Kidney epithelial cell (primary cell): ENCODE data around the gene MT1E. TPM values are rescaled to one million over a fixed set of nuclear protein-coding genes. Genes with fewer than 3 reads are reported as not detected.
A peak's percentile ranks its signal among the peaks of the same experiment; 100 is the strongest.

Source experiments
- DNase-seq: peaks from one replicate; pipeline ENCODE4 v3.0.0-alpha.2; 2010; ENCODE audit warnings: low read depth
- H3K27me3 ChIP-seq: 2 replicates; pipeline ENCODE4 v1.6.0; 2011; ENCODE audit warnings: low read length; ENCODE audit not compliant: control insufficient read depth, insufficient read depth
- H3K36me3 ChIP-seq: 2 replicates; pipeline ENCODE4 v1.5.1; 2011; ENCODE audit warnings: low read length; ENCODE audit not compliant: control insufficient read depth, insufficient read depth
- H3K4me3 ChIP-seq: 2 replicates; pipeline ENCODE4 v1.5.1; 2011; ENCODE audit warnings: low read depth, mild to moderate bottlenecking, control low read depth, low read length
- CTCF ChIP-seq: IDR thresholded peaks from 2 replicates; pipeline ENCODE4 v1.5.1; 2011; ENCODE audit warnings: mild to moderate bottlenecking, moderate library complexity, low read length, control low read depth, inconsistent platforms; ENCODE audit not compliant: insufficient read depth, poor library complexity, severe bottlenecking
- total RNA-seq: library from RNA; depleted of rRNA; stranded (reverse); fragments of >200 nt; gene quantifications from 2 replicates; pipeline ENCODE4 v1.2.3, GENCODE V29; 2015

The MT1E gene
- total RNA-seq, 1 donor from 2014 or later, result 110 TPM

GRCh38 chr16:56606071-56606475 lies 19.5 kb upstream of the MT1E start:
- Histone ChIP-seq H3K36me3 (no peaks in the 10 kb centered on the region), H3K27me3 (no peaks in the 10 kb centered on the region), H3K4me3 (no peak overlapping the region)
- DNase-seq, result no peak
- TF ChIP-seq CTCF, result no peak

GRCh38 chr16:56606476-56607108 lies 19.0 kb upstream of the MT1E start:
- H3K27me3 ChIP-seq, result no peaks in the 10 kb centered on the region
- no peak overlapping the region for H3K4me3 ChIP-seq
- TF ChIP-seq CTCF, result no peak
- DNase-seq, result no peak
- no peaks in the 10 kb centered on the region for H3K36me3 ChIP-seq

- no peak for TF ChIP-seq CTCF
- H3K27me3 ChIP-seq, result no peaks in the 10 kb centered on the region
- no peak overlapping the region for H3K4me3 ChIP-seq
- DNase-seq, result peak; percentile 98
- H3K36me3 ChIP-seq, result no peaks in the 10 kb centered on the region
Measured at GRCh38 chr16:56607109-56607618, 18.4 kb upstream of the MT1E start.

- Histone ChIP-seq H3K4me3 (peak overlapping the region; percentile 87), H3K27me3 (no peaks in the 10 kb centered on the region), H3K36me3 (no peaks in the 10 kb centered on the region)
- DNase-seq, result no peak
- TF ChIP-seq CTCF, result no peak
Measured at GRCh38 chr16:56607675-56608042, 17.9 kb upstream of the MT1E start.

GRCh38 chr16:56608043-56608875 lies 17.3 kb upstream of the MT1E start, which contains the start of gene MT2A:
Gene MT2A, plus strand, starts transcription at chr16:56608584. Its CDS starts 72 bp downstream, at chr16:56608656.
- Histone ChIP-seq H3K4me3 (peak within 1 kb of the TSS; percentile 87), H3K36me3 (no peaks in the 10 kb centered on the region), H3K27me3 (no peaks in the 10 kb centered on the region)
- TF ChIP-seq CTCF, result no peak
- peak; percentile 87 for DNase-seq
